ENCODE measurements around the gene EFCAB7. TPM values are rescaled to one million over a fixed set of nuclear protein-coding genes. Genes with fewer than 3 reads are reported as not detected.

Gene EFCAB7
- total RNA-seq, 1 donor from 2014 or later = 12.5 TPM

DNA sequence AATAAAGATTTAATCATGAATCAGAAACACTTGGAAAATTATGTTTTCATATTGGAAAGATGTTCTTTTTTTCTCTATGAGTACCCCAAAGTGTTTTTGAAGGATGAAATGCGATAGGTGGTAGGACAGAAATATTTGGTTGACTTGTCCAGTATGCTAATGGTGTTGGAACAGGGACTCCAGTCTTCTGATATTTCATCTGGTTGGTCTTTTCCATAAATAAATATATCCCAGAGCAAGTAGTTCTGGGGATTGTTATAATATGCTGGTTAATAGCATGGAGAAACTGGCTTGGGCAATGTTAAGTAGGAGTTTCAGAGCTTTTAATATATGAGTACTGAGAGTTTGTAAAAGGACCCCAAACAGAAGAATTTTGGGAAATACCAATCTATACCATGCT, 78.6 kb downstream of the EFCAB7 start:
- DNase-seq (ENCODE audit: low spot score) = no peak

DNA sequence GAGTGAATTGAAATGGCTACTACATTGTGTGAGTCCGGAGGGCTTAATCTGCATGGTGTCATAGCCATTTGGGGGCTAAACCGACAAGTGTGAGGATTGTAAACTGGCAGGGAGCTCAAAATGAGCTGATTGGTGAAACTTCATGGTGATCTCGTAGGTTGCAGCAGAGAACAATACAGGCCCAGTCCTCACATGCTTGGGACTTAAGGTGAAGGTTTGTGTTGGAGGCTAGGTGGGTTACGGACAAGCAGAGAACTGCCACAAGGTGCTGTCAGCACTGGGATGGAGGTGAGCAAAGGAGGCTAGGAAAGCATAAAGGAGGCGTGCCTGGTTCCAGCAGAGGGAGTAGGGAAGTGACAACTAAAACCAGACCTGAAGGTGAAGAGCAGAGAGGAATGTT, 79.3 kb downstream of the EFCAB7 start:
- DNase-seq (ENCODE audit: low spot score) = no peak

DNA sequence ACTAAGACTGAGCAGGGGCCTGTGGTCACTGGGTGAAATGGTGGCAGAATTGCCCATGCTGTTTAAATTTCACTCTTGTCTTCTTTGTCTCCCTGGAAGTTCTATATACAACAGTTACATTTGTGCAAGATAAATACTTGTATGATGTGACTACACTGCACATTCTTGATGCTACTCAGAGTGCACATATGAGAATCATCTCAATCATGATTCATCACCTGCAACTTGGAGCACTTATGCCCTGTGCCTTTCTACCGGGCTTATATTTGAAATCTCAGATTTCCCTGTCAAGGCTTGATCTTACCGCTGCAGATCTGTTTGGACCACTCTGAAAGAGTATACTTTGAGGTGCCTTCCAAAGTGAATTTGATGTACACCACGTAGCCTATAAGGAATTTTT, 80.5 kb downstream of the EFCAB7 start:
- no peak for DNase-seq (ENCODE audit: low spot score)

DNA sequence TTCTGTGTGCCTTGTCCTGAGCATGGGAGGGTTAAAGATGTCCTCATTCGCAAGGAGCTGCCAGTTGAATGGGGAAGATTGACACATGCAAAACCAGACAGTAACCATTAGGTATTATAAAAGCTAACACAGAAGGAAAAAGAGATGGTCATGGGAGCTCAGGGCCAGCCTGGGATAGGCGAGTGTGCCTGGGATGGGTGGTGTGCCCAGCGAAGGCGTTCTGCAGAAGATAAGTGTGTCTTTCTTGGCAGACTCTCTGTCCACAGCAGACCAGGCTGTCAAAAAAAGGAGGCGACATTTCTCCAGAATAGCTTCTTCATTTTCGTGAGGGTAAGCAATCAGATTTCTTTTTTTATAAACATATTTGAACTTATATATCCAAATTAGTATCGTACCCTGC, 84.0 kb downstream of the EFCAB7 start:
- DNase-seq (ENCODE audit: low spot score) = no peak

DNA sequence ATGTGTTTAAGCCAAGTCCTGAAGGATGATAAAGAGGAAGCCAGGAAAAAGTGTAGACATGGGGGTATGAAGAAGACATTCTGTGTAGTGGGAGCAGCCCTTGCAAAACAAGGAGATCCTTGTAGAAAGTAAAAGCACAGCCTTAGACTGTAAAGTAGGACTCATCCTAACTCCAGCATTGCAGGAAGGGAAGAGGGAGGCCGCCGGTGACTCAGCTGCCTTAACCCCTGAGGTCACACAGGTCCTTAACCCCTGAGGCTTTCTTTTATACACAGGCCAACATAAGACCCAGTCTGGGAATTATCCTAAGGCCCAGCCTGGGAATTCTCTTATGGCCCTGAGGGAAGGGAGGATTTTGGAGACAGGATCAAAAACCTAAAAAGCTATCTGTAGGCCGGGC, 87.9 kb downstream of the EFCAB7 start:
- DNase-seq (ENCODE audit: low spot score) = no peak

DNA sequence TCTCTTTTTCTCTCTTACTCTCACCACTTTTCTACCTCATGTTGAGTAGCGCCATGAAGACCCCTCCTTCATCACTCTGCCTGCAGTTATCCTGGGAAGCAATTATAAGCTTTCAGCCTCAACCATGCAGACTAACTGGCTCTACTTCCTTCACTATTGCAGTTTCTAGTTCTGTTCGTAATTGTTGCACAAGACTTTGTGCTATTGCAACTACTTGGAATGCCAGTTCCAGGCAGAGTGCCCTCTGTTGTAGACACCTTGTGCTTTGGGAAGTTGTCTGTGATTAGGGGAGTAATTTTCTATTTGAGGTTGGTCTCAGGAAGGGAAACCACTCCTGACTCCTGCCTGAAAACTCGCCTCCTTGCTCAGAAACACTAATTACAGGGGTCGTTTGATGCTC, 89.2 kb downstream of the EFCAB7 start:
- DNase-seq (ENCODE audit: low spot score) = no peak

DNA sequence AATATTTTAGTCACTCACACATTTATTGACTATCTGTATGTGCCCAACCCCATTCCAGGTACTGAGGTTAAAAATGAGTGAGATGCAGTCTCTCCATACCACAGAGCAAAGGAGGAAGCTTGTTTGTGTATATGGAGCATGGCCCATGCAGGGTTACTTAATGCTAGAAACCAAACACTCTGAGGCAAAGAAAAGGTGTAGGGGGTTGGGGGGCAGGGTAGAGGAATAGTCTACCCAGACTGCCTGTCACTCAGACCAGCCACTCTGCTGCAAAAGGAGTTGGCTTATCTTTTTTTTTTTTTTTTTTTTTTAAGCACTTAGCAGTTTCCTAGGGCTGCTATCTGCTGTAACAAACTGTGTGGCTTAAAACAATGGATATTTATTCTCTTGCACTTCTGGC, 89.6 kb downstream of the EFCAB7 start:
- no peak for DNase-seq (ENCODE audit: low spot score)

DNA sequence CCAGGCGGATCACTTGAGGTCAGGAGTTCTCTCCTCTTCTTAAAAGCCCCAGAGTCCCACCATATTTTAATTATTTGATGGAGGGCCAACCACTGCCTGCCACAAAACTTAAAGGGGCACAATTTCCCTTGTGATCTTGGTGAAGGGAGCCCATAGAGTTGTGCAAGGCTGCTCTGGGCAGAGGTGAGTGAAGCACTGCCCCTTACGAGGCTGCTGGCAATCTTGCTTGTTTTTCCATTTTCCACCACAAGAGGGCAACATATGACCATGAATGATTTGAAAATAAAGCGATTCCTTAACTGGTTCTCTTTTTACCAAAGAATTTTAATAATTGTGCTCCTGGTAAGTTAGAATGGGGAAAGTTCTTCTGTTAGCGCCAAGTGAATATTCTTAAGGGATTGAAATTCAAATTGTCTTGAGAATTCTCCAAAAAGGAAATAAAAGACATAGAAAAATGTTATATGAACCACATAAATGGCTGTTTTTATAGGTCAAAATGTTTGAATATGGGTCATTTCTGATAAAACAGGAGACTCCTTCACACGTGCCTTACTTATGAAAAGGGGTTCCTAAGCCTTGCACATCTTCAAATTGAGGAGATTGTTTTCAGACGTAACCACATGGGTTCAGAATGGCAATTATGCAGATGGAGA, 92.6 kb downstream of the EFCAB7 start:
- DNase-seq (ENCODE audit: low spot score) = peak; percentile 86

DNA sequence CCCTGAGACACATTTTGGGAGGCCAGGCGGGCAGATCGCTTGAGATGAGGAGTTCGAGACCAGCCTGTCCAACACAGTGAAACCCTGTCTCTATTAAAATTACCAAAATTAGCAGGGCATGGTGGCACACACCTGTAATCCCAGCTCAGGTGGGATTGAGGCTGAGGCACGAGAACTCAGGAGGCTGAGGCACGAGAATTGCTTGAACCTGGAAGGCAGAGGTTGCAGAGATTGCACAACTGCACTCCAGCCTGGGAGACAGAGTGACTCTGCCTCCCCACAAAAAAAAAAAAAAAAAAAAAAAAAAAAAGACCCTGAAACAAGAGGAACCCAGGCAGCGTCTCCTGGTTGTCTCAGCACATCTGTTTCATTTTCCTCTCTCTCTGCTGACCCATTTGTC, 94.1 kb downstream of the EFCAB7 start:
- DNase-seq (ENCODE audit: low spot score) = no peak

DNA sequence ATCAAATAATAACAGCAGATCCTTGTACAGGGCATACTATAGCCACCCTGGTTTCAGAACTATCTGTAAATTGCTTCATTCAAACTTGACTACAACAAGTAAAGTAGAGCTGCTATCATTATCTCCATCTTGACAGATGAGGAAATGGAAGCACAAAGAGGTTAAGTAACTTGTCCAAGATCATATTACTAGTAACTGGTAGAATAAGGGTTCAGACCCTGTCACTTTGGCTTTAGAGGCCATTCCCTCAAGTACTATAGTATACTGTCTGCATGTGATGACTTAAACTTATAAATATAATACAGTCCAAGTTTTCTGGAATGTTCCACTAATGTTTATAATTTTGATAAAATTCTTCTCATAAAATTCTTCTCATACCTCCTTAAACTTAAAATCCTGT, 94.7 kb downstream of the EFCAB7 start:
- no peak for DNase-seq (ENCODE audit: low spot score)

DNA sequence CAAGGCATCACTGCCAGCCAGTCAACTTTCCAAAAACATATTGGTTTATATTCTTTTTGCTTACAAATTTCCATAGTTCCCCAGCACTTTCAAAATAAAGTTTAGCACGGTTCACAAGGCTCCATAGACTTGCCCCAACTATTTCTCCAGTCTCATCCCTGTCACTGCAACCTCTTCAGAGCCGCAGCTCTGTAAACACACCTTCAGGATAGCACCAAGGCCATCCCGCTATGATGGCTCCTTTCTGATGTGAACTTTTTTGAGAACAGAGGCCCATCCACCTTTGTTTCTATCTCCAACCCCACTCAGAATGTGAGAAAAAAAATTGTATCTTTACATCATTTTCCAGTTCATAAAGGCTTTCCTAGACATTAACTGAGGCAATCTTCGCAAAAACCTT, 96.2 kb downstream of the EFCAB7 start:
- no peak for DNase-seq (ENCODE audit: low spot score)

DNA sequence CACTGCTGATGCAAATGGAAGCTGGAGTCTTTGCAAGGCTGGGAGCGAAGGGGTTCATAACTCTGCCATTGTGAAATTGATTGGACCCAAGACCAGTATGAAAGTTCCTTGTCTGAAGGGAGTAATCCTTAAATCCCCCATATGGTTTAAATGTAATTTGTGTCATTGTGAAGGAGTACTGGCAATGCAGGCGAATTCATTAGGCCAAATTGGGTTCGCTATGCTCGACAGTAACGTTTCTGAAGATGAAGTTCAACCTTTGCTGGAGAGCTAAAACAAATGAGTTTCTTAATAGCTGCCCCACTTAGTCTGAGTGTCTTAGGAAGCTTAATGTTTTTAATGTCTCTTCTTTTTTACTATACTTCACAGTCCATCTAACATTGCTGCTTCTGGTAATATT, 97.3 kb downstream of the EFCAB7 start:
- no peak for DNase-seq (ENCODE audit: low spot score)

DNA sequence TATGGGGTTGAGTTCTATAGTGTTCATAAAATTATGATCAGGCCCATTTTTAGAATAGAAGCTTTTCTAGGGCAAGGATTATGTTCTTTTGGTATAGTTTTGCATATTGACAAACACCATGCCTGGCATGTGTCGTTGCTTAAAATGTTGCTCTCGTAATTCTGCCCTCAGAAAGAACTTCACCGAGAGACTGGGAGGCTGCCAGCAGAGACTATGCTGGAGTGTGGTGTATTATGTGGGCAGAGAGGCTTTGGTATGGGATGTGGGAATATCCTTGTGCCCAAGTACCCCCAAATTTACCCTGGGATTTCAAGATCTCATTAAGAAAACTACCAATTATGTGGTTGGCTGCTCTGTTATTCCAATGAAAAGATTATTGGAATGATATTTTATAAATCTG, 97.8 kb downstream of the EFCAB7 start:
- no peak for DNase-seq (ENCODE audit: low spot score)

DNA sequence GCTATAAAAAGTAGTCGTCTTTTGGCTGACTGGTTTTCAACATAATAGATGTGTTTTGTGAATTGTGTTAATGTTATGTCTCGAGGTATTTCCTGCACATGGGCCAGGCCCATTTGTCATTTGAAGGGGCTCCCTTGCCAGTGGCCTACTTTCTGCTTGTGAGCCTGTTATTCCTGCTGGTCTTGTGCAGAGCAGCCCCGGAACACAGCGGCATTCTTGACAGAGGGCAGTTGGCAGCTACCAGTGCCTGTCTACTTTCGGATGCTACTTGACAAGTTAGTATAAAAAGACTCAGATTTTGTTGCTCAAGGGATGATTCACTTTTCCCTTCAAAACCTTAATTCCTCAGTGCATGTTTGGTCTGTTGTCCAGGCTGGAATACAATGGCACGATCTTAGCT, 98.4 kb downstream of the EFCAB7 start:
- peak; percentile 50 for DNase-seq (ENCODE audit: low spot score)

Other genes with a start within 250 kb of the EFCAB7 start
- not detected for gene FOXD3, start 201.0 kb upstream of the EFCAB7 start, total RNA-seq (ENCODE audit: insufficient read depth, low replicate concordance)
- gene ALG6, start 155.9 kb upstream of the EFCAB7 start, total RNA-seq (ENCODE audit: insufficient read depth, low replicate concordance) = 8.2 TPM
- 35.4 TPM for gene ITGB3BP, start 300 bp upstream of the EFCAB7 start, total RNA-seq (ENCODE audit: insufficient read depth, low replicate concordance)
- 65.2 TPM for gene PGM1, start 69.9 kb downstream of the EFCAB7 start, total RNA-seq (ENCODE audit: insufficient read depth, low replicate concordance)